NB4 (cell line): ENCODE measurements around the gene RPS26.

Experiments
- DNase-seq: peaks from one replicate; pipeline ENCODE4 v3.0.0; 2010; ENCODE audit warnings: low read depth
- H3K4me3 ChIP-seq: one replicate; pipeline ENCODE4 v1.5.1; 2011; ENCODE audit warnings: mild to moderate bottlenecking, low read depth, low read length, moderate library complexity
- CTCF ChIP-seq: IDR thresholded peaks from one replicate; pipeline ENCODE4 v1.5.1; 2012; ENCODE audit warnings: low read depth, low read length
- MAX ChIP-seq: IDR thresholded peaks from 2 replicates; pipeline ENCODE4 v1.6.1; 2011; ENCODE audit warnings: low read depth, low read length
- MYC ChIP-seq: IDR thresholded peaks from 2 replicates; pipeline ENCODE4 v1.6.1; 2011; ENCODE audit warnings: low read depth, low read length
- POLR2A ChIP-seq: IDR thresholded peaks from 2 replicates; pipeline ENCODE4 v1.6.1; 2011; ENCODE audit warnings: mild to moderate bottlenecking; ENCODE audit not compliant: insufficient read length; ENCODE audit errors: extremely low read depth

RPS26 gene

GRCh38 chr12:56031987-56032386 is 9.7 kb upstream of the RPS26 start:
- no peak overlapping the region for H3K4me3 ChIP-seq
- TF ChIP-seq CTCF: no peak
- no peak for TF ChIP-seq MYC
- no peak for TF ChIP-seq POLR2A
- no peak for TF ChIP-seq MAX
- DNase-seq: no peak

GRCh38 chr12:56034586-56035332 is 7.0 kb upstream of the RPS26 start:
- no peak overlapping the region for H3K4me3 ChIP-seq
- no peak for DNase-seq
- no peak for TF ChIP-seq CTCF
- TF ChIP-seq POLR2A: no peak
- no peak for TF ChIP-seq MYC
- TF ChIP-seq MAX: no peak

- TF ChIP-seq POLR2A (no peak), MAX (no peak), CTCF (no peak), MYC (no peak)
- H3K4me3 ChIP-seq: no peak overlapping the region
Observed at GRCh38 chr12:56037161-56037560, 4.6 kb upstream of the RPS26 start.

GRCh38 chr12:56038022-56038655 is 3.6 kb upstream of the RPS26 start:
- no peak overlapping the region for H3K4me3 ChIP-seq
- DNase-seq: no peak

More at GRCh38 chr12:56037161-56037560, 4.6 kb upstream of the RPS26 start:
- DNase-seq: peak; percentile 63

GRCh38 chr12:56040151-56040550 is 1.6 kb upstream of the RPS26 start:
- no peak for TF ChIP-seq POLR2A
- no peak for TF ChIP-seq CTCF
- TF ChIP-seq MYC: no peak
- no peak for TF ChIP-seq MAX
- DNase-seq: no peak

More at GRCh38 chr12:56038022-56038655, 3.6 kb upstream of the RPS26 start:
- no peak for TF ChIP-seq MYC
- TF ChIP-seq MAX: no peak
- TF ChIP-seq POLR2A: no peak
- TF ChIP-seq CTCF: no peak

More at GRCh38 chr12:56040151-56040550, 1.6 kb upstream of the RPS26 start:
- no peak overlapping the region for H3K4me3 ChIP-seq
